H9 (cell line): ENCODE measurements around the gene C20orf202. TPM values are rescaled to one million over a fixed set of nuclear protein-coding genes. Genes with fewer than 3 reads are reported as not detected.

ENCODE experiments used
- DNase-seq: peaks from one replicate; pipeline ENCODE4 v3.0.0-alpha.2; 2017
- H2AFZ ChIP-seq: one replicate; pipeline ENCODE4 v1.6.1; 2013; ENCODE audit warnings: mild to moderate bottlenecking, low read length, control low read depth, moderate library complexity
- H2AK5ac ChIP-seq: 2 replicates; pipeline ENCODE4 v1.6.1; 2013; ENCODE audit warnings: low read length, control low read depth, mixed read lengths; ENCODE audit not compliant: insufficient read length
- H2BK120ac ChIP-seq: one replicate; pipeline ENCODE4 v1.6.1; 2013; ENCODE audit warnings: low read depth, mild to moderate bottlenecking, low read length, control low read depth, inconsistent platforms; ENCODE audit not compliant: poor library complexity, severe bottlenecking
- H2BK12ac ChIP-seq: 2 replicates; pipeline ENCODE4 v1.6.1; 2013; ENCODE audit warnings: low read length, control low read depth, mixed read lengths, low read depth; ENCODE audit not compliant: insufficient read length
- H2BK15ac ChIP-seq: 2 replicates; pipeline ENCODE4 v1.6.1; 2013; ENCODE audit warnings: low read depth, low read length, control low read depth
- H2BK20ac ChIP-seq: one replicate; pipeline ENCODE4 v1.6.1; 2013; ENCODE audit warnings: low read depth, mild to moderate bottlenecking, low read length, control low read depth, inconsistent platforms; ENCODE audit not compliant: poor library complexity, severe bottlenecking
- H2BK5ac ChIP-seq: 2 replicates; pipeline ENCODE4 v1.6.1; 2013; ENCODE audit warnings: low read length, control low read depth, mixed read lengths; ENCODE audit not compliant: insufficient read length
- H3K14ac ChIP-seq: 2 replicates; pipeline ENCODE4 v1.6.1; 2013; ENCODE audit warnings: low read length, control low read depth; ENCODE audit not compliant: insufficient read depth
- H3K18ac ChIP-seq: 2 replicates; pipeline ENCODE4 v1.6.1; 2013; ENCODE audit warnings: low read depth, mild to moderate bottlenecking, mixed read lengths, low read length, control low read depth; ENCODE audit not compliant: insufficient read length
- H3K23ac ChIP-seq: 2 replicates; pipeline ENCODE4 v1.6.1; 2013; ENCODE audit warnings: low read length, control low read depth, mixed read lengths, low read depth; ENCODE audit not compliant: insufficient read length
- H3K23me2 ChIP-seq: 2 replicates; pipeline ENCODE4 v1.6.1; 2013; ENCODE audit warnings: low read depth, mild to moderate bottlenecking, mixed read lengths, low read length, control low read depth; ENCODE audit not compliant: insufficient read length, poor library complexity, severe bottlenecking
- H3K27ac ChIP-seq: 2 replicates; pipeline ENCODE4 v1.5.1; 2013; ENCODE audit warnings: low read length, control low read depth, mixed read lengths, low read depth; ENCODE audit not compliant: insufficient read length
- H3K27me3 ChIP-seq: 2 replicates; pipeline ENCODE4 v1.6.1; 2013; ENCODE audit warnings: low read length, control low read depth, inconsistent platforms; ENCODE audit not compliant: insufficient read depth
- H3K4ac ChIP-seq: 2 replicates; pipeline ENCODE4 v1.6.1; 2013; ENCODE audit warnings: low read depth, mild to moderate bottlenecking, control low read depth, inconsistent platforms, low read length, moderate library complexity
- H3K4me1 ChIP-seq: 2 replicates; pipeline ENCODE4 v1.6.1; 2013; ENCODE audit warnings: low read length, control low read depth, inconsistent platforms; ENCODE audit not compliant: insufficient read depth
- H3K4me2 ChIP-seq: 2 replicates; pipeline ENCODE4 v1.6.1; 2013; ENCODE audit warnings: low read length, control low read depth, mixed read lengths; ENCODE audit not compliant: insufficient read length, insufficient read depth
- H3K56ac ChIP-seq: 2 replicates; pipeline ENCODE4 v1.6.1; 2013; ENCODE audit warnings: low read depth, mild to moderate bottlenecking, mixed read lengths, low read length, control low read depth; ENCODE audit not compliant: insufficient read length
- H3K79me1 ChIP-seq: 2 replicates; pipeline ENCODE4 v1.6.1; 2013; ENCODE audit warnings: low read depth, mild to moderate bottlenecking, moderate library complexity, low read length, control low read depth, inconsistent platforms; ENCODE audit not compliant: insufficient read depth, poor library complexity, severe bottlenecking
- H3K79me2 ChIP-seq: 2 replicates; pipeline ENCODE4 v1.6.1; 2013; ENCODE audit warnings: low read length, control low read depth, inconsistent platforms; ENCODE audit not compliant: insufficient read depth
- H3K9ac ChIP-seq: 2 replicates; pipeline ENCODE4 v1.6.1; 2013; ENCODE audit warnings: low read length, control low read depth, mixed read lengths; ENCODE audit not compliant: insufficient read length; ENCODE audit errors: extremely low read depth
- H3K9me3 ChIP-seq: one replicate; pipeline ENCODE4 v1.6.1; 2013; ENCODE audit warnings: low read depth, low read length, inconsistent platforms; ENCODE audit not compliant: control insufficient read depth
- H3T11ph ChIP-seq: one replicate; pipeline ENCODE4 v1.6.1; 2013; ENCODE audit warnings: mild to moderate bottlenecking, low read length, control low read depth, inconsistent platforms
- H4K20me1 ChIP-seq: one replicate; pipeline ENCODE4 v1.6.1; 2013; ENCODE audit not compliant: control insufficient read depth, insufficient read length, insufficient read depth
- H4K5ac ChIP-seq: 2 replicates; pipeline ENCODE4 v1.6.1; 2013; ENCODE audit warnings: low read depth, mild to moderate bottlenecking, mixed read lengths, low read length, control low read depth; ENCODE audit not compliant: insufficient read length
- H4K8ac ChIP-seq: replicated peaks from 2 replicates; pipeline ENCODE4 v1.6.1; 2013; ENCODE audit warnings: low read length, control low read depth, mixed read lengths, low read depth; ENCODE audit not compliant: insufficient read length
- H4K91ac ChIP-seq: 2 replicates; pipeline ENCODE4 v1.6.1; 2013; ENCODE audit warnings: low read depth, mild to moderate bottlenecking, moderate library complexity, mixed read lengths, low read length, control low read depth; ENCODE audit not compliant: insufficient read length
- H3K27ac Mint-ChIP-seq, 3 experiments: 2 replicates in 2 of 3; 3 replicates in 1 of 3; pipeline ENCODE4 v1.8.0; 2020 to 2021; ENCODE audit warnings: mixed read lengths in 3 of 3, mild to moderate bottlenecking in 1 of 3, moderate library complexity in 1 of 3
- H3K27me3 Mint-ChIP-seq: 2 replicates; pipeline ENCODE4 v1.8.0; 2021; ENCODE audit warnings: low read depth, mild to moderate bottlenecking, moderate library complexity, mixed read lengths
- H3K36me3 Mint-ChIP-seq, 3 experiments: 2 replicates in 2 of 3; 3 replicates in 1 of 3; pipeline ENCODE4 v1.8.0; 2020 to 2021; ENCODE audit warnings: low read depth in 3 of 3, mixed read lengths in 3 of 3; ENCODE audit not compliant: insufficient read depth in 1 of 3
- H3K4me1 Mint-ChIP-seq, 2 experiments: 2 replicates each; pipeline ENCODE4 v1.8.0; 2020; ENCODE audit warnings: mixed read lengths in 2 of 2
- H3K4me3 Mint-ChIP-seq, 2 experiments: 2 replicates in 1 of 2; 3 replicates in 1 of 2; pipeline ENCODE4 v1.8.0; 2020 to 2021; ENCODE audit warnings: mild to moderate bottlenecking in 2 of 2, mixed read lengths in 2 of 2, moderate library complexity in 1 of 2
- H3K9me3 Mint-ChIP-seq, 2 experiments: 2 replicates in 1 of 2; 3 replicates in 1 of 2; pipeline ENCODE4 v1.8.0; 2020; ENCODE audit warnings: mild to moderate bottlenecking in 2 of 2, mixed read lengths in 2 of 2, moderate library complexity in 1 of 2
- WGBS: extraction: QIAGEN DNeasy Blood & Tissue Kit; methylation state at CpG from one replicate; pipeline ENCODE4 v1.1.7; 2013; ENCODE audit warnings: missing lambda C conversion rate, low lambda C conversion rate, mixed read lengths; ENCODE audit not compliant: insufficient read length; ENCODE audit errors: extremely low coverage; 5-methylcytosine and 5-hydroxymethylcytosine counted together
- total RNA-seq: library from RNA; stranded (reverse); gene quantifications from 2 replicates; pipeline ENCODE4 v1.2.1, GENCODE V29; 2021
- TF ChIP-seq, protein P1 (sequence below): fragments of 200-600 bp; sonication (generic); conservative IDR thresholded peaks from 3 replicates; pipeline ENCODE4 v1.8.0; 2021; ENCODE audit warnings: antibody characterized with exemption, mild to moderate bottlenecking

Gene C20orf202
- total RNA-seq, 1 experiment from 2014 or later: 0.13 TPM

DNA sequence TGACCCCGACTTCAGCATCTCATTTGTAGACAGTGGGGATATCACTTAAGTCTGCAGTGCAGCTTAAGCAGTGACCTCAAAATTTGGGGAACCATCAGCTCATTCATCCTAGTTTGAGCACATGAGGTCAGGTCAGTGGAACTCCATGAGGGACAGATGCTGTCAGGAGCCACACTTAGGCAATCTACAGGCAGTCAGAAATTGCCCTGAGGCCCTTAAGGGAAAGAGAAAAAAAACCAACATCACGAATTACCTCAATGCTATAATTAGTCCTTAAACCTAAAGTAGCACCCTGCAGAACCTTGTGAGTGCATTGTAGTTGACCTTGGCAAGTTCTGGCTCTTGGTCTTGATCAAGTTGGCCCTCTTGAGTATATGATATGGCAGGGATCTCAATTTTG is 39.6 kb upstream of the C20orf202 start:
- Histone ChIP-seq H2AK5ac (no peak overlapping the region), H3K27ac (no peak overlapping the region), H3K4me2 (no peak overlapping the region), H4K20me1 (no peaks in the 10 kb centered on the region), H3K23ac (no peak overlapping the region), H3K9ac (no peak overlapping the region), H3K18ac (no peak overlapping the region), H3K9me3 (no peaks in the 10 kb centered on the region), H4K5ac (no peak overlapping the region), H3K27me3 (no peaks in the 10 kb centered on the region; the same call in 1 of the 2 replicates), H4K91ac (no peak overlapping the region), H2BK15ac (no peak overlapping the region), H3K14ac (no peak overlapping the region), H3K4ac (no peak overlapping the region), H3T11ph (no peak overlapping the region), H2BK5ac (no peak overlapping the region), H3K79me2 (no peaks in the 10 kb centered on the region; the same call in 1 of the 2 replicates), H3K23me2 (no peaks in the 10 kb centered on the region), H3K56ac (no peak overlapping the region), H4K8ac (no peak overlapping the region), H2AFZ (no peak overlapping the region), H2BK120ac (no peak overlapping the region), H2BK20ac (no peak overlapping the region), H3K4me1 (no peaks in the 10 kb centered on the region), H3K79me1 (no peaks in the 10 kb centered on the region), H2BK12ac (no peak overlapping the region)
- no peak for DNase-seq
- Mint-ChIP-seq H3K9me3 (no peaks in the 10 kb centered on the region), H3K27ac (no peak overlapping the region), H3K36me3 (peaks cover 27 to 76% (median 72%) of the 10 kb centered on the region in 3 experiments; a peak in 6 of 7 replicates), H3K27me3 (no peaks in the 10 kb centered on the region), H3K4me3 (no peak overlapping the region), H3K4me1 (no peaks in the 10 kb centered on the region)
- TF ChIP-seq, protein P1, sequence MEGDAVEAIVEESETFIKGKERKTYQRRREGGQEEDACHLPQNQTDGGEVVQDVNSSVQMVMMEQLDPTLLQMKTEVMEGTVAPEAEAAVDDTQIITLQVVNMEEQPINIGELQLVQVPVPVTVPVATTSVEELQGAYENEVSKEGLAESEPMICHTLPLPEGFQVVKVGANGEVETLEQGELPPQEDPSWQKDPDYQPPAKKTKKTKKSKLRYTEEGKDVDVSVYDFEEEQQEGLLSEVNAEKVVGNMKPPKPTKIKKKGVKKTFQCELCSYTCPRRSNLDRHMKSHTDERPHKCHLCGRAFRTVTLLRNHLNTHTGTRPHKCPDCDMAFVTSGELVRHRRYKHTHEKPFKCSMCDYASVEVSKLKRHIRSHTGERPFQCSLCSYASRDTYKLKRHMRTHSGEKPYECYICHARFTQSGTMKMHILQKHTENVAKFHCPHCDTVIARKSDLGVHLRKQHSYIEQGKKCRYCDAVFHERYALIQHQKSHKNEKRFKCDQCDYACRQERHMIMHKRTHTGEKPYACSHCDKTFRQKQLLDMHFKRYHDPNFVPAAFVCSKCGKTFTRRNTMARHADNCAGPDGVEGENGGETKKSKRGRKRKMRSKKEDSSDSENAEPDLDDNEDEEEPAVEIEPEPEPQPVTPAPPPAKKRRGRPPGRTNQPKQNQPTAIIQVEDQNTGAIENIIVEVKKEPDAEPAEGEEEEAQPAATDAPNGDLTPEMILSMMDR: no peak
- no CpG with 5 or more reads among the region's 2 CpGs for WGBS
